ENCODE data around the gene KIF3A. TPM values are rescaled to one million over a fixed set of nuclear protein-coding genes. Genes with fewer than 3 reads are reported as not detected.

Gene KIF3A
- total and polyA plus RNA-seq, 2 of the 8 experiments (the other 6 are each of a cell fraction or from before 2014, with no cell fraction given), result 3.1 to 13.1 TPM

- TF ChIP-seq HDAC2 (IDR thresholded peaks at IDR 0.05; ENCODE audit: borderline replicate concordance in 1 of 2, low read depth in 2 of 2, low read length in 2 of 2) (no peak), KDM1A (IDR thresholded peaks at IDR 0.05; ENCODE audit: borderline replicate concordance, low read length) (no peak), RXRA (IDR thresholded peaks at IDR 0.05; ENCODE audit: insufficient read depth, low read depth, low read length) (no peak), SP1 (IDR thresholded peaks at IDR 0.05; ENCODE audit: low read depth, low read length) (no peak), JUN (IDR thresholded peaks at IDR 0.05; ENCODE audit: low read depth, low read length) (no peak), ATF3 (IDR thresholded peaks at IDR 0.05; ENCODE audit: insufficient read depth, low read depth, low read length) (no peak), YY1 (IDR thresholded peaks at IDR 0.05; ENCODE audit: low read depth, low read length) (no peak), RAD21 (IDR thresholded peaks at IDR 0.05 in 1 of 2, conservative IDR thresholded peaks at IDR 0.05 in 1 of 2; ENCODE audit: low read depth in 2 of 2, low read length in 2 of 2) (no peak), JUND (IDR thresholded peaks at IDR 0.05; ENCODE audit: low read length) (no peak)
Measured at GRCh38 chr5:132764671-132765238, 27.4 kb upstream of the KIF3A start (continued).
